SHP77 treated with DMSO at 0.1 percent for 48 hours (cell line): ENCODE results near the gene SLC25A51.

Experiments used
- DNase-seq: peaks from one replicate; lab custom pipeline; 2025; lab: John Stamatoyannopoulos, UW

Gene SLC25A51

GRCh38 chr9:37903647-37904444 lies at the start of gene SLC25A51:
TSS of gene SLC25A51 (minus strand) at chr9:37904127. CDS start at chr9:37888550, 15,577 bp downstream.
- peak; percentile 56 for DNase-seq

DNA sequence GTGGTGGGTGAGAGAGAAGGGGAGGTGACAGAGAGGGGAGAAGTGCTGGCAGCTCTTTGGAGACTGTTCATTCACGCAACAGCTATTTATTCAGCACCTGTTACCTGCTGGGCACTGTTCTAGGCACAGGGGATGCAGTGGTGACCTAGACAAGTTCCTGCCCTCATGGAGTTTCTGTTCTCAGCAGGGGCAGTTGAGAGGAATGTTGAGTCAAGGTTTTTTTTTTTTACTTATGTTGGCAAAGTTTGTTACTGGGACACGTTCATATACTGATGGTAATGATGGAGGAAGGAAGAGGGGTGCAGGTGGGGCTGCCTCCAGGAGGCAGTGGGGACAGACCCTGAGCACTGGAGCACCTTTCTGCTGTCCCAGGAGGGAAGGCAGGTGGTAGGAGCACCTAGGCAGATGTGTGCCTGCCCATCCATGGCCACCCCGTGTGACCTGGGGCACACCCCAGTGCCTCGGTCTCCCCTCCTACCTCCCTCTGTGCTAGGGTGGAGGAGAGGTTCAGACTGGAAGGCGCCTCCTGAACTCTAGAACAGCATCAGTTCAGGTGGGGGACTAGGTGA lies 49.4 kb upstream of the SLC25A51 start:
- no peak for DNase-seq

DNA sequence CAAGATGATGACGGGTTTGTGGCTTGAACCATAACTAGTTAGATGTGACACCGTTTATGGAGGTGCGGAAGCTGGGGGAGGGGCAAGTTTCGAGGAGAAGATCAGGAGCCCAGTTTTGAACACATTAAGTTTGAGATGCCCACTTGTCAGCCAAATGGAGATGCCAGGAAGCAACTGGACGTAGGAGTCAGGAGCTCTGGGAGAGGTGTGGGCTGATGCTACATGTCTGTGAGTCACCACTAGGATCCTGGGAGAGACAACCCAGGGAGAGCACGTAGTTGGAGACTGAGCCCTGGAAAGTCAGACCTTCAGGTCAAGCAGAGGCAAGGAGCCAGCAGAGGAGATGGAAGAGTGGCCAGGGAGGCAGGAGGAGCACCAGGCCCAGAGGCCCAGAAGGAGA lies 48.8 kb upstream of the SLC25A51 start:
- DNase-seq: no peak

DNA sequence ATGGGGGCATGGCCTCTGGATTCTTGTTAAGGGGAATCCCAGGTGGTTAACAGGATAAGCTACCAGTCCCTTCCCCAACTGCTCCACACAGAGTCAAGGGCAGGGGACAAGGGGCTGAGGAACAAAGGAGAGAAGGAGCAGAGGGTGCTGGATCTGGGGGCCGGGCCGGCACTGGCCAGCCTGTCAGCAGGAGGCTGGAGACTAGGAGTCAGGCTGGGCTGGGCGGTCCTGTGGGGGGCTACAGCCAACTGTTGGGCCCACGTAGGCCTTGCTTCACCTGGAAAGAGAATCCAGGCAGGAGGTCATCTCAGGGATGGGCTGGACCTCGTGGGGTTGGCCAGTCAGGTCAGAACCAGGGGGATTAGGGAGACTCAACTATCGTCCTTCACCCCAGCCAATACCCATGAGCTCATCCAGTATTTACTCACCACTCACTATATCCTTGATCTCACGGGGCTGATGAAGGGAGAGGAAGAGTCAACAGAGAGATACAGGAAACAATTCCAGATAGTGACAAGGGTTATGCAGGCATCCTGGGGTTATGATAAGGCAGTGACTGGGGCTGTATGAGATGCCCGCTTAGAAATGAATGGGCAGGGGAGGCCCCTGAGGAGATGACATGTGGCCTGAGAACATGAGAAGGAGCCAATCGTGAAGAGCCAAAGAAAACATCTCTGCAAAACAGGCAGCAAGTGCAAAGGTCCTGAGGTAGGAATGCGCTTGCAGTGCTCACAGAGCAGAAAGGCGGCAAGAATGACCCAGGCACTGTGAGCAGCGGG lies 47.9 kb upstream of the SLC25A51 start:
- DNase-seq: no peak

DNA sequence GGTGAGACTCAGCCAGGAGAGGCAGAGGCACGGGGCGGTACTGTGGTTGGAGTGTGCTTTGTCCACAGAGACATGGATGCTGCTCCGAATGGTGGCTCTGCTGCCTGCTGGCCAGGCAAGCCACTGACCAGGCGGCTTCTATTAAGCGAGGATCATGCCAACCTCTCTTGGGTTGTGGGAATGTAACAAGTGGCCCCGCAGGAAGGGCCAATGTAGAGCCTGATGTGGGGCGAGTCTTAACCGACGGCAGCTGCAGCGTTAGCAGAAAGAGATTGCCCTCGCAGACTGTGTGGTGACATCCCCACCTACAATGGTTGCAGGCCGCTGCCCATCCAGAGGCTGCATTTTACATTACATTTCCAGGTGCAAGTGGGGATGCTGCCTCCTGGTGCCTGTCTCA lies 46.6 kb upstream of the SLC25A51 start:
- no peak for DNase-seq

DNA sequence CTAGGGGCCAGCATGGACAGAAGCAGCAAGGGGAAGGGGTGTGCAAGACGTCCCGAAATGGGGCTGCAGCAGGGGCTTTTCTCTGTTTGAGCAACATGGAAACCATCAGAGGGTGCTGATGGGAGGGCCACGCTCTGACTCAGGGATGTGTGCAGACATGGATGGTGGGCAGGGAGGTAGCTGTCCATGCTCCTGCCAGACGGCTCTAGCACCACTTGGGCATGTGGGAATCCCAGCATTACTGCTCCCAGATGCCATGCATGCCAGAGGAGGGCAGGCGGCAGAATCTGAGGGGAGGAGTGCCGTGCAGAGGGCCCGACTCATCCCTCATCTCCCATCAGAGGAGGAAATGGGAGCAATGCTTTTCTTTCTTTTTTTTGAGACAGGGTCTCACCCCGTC lies 45.6 kb upstream of the SLC25A51 start:
- no peak for DNase-seq

DNA sequence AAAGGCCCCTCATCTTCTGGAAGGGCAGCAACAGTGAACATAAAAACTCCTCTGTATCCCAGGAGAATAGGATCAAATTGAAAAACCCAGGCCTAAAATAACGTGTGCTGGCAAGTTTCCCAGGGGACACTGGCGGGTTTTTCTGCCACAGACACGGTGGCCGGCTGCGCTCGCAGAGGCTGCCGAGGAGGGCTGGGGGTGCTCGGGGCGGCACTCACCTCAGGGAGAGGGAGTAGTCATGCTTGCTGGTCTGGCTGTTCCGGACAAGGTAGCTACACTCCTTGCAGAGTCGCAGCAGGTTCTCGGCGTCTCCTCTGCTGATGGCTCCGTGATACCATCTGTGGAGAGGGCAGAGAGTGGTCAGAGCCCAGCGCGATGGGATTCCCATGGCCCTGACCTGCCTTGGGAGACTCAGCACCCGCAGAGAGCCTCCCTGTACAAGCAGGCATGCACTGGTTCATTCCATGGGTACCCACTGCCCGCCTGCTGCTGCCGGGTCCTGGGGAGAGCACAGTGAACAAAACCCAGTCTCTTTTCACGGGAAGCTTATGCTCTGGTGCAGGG lies 44.6 kb upstream of the SLC25A51 start:
- no peak for DNase-seq

GRCh38 chr9:37947977-37948376 lies 44.0 kb upstream of the SLC25A51 start:
- DNase-seq: no peak

DNA sequence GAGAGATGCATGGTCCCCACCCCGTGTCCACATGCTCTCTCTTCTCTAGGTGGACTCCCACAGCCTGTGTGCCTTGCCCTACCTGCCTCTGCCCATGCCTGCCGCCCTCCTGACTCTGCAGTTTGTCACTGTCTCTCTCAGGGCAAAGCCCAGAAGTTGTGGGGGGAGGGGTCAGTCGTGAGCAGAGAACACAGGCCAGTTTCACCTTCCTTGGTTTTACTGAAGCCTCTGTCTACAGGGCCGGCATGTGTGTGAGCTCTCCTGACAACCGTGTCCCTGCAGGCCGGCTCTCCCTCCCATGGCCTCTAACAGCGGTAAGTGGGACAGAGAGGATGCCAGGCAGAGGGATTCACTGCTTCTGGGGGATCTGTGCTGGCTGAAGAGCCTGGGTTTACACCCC lies 43.5 kb upstream of the SLC25A51 start:
- no peak for DNase-seq

DNA sequence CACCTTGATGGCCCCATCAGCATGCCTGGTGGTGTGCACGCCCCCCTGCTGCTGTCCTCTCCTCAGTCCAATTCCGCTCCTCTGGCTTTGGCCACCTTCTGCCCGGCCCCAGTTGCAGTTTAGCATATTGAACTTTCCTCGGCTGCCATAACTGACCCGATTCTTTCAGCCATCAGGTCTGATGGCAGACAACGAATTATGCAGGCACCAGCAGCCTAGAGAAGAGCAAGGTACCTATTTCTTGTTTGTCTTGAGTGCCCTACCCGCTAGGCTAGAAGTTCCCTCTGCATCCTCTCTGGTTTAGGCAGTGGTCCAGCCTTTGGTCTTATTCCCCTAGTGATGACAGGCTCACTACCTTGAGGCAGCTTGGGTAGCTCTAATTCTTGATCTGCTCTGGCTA lies 43.0 kb upstream of the SLC25A51 start:
- DNase-seq: no peak

DNA sequence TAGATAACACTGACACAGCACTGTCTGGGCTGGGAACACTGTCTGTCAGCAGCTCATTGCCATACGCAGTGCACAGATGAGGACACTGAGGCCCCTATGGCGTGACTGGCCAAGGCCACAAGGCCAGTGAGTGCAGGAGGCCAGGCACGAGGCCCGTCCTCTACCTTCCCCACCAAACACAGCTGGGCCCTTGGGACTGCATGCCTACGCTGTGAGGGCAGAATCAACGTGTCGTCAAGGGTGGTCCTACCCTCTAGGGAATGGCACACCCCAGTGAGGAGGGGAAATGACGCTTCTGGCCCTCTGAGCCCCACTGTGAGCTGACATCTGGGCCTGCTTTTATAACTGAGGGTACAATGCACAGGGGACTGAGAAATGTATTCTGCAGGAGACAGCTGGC lies 42.1 kb upstream of the SLC25A51 start:
- no peak for DNase-seq

- DNase-seq: no peak
Measured at GRCh38 chr9:37944671-37945481, 40.9 kb upstream of the SLC25A51 start.

- DNase-seq: no peak
Measured at GRCh38 chr9:37944266-37944650, 40.3 kb upstream of the SLC25A51 start.

DNA sequence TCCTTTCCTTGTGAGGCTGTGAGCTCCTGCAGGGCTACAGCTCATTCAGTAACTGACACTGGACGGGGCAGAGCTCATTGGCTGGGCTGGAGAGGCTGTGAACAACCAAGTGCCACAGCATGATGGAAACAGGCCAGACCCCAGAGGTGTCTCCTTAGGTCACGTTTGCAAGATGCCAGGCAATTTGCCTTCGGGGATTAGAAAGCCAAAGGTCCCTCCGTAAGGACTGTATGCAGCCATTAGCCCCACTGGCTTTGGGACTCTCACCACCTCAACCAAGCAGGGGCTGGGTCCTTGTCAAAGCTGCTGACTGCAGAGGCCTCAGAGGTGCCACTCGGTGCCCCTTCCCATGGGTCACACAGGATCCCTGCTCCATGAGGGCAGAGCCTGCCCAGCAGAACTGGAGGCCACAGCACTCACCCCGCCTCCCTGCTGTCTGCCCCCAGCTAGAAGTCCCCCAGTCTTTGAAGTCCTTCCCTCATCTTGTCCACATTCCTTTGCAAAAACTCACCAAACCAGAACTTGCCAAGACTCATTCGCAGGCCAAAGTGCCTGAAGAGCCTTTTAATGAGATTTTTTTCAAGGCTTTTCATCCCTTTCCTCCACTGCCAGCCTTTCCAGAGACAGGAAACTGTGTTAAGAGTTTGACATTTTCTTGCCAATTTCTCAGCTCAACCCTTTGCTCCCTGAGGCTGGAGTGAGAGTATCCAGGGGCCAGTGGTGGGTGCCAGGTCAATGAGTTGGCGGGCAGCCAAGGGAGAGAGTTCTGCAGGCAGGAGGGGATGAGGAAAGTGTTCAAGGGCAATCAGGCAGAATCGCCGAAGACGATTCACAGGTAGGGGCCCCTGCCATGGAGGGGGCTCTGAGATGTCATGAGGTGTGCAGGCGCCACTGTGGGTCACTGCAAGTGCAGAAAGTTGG lies 39.7 kb upstream of the SLC25A51 start:
- DNase-seq: no peak

DNA sequence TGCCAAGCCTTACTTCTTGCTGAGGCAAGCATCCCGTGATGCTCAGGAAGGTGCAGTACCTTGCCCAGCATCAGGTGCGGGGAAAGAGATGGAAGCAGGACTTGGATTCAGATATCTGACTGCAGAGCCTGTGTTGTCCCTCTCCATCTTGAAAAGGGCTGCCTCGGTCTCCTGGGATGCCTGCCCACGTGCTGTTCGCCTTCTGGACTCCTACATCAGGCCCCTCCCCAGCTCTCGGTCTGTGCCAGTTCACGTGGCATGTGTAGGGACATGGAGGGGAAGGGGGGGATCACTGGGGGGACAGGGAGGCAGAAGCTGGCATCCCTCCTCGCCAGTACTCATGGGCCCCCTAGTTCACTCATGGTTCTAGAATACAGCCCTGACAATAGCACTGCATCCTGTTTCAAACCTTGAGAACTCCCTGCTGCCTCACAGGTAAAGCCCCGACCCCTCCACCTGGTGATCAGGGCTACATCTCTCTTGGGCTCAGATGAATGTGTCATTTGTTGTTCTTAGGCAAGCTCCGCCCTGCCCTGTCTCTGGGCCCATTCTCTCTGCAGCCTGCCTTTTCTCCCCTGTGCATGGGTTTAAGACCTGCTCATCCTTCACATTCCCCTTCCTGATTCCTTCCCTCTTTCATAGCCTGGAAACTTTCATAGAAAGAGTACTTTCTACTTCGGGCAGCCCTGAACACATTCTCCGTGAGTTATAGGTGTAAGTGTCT lies 38.9 kb upstream of the SLC25A51 start:
- no peak for DNase-seq

DNA sequence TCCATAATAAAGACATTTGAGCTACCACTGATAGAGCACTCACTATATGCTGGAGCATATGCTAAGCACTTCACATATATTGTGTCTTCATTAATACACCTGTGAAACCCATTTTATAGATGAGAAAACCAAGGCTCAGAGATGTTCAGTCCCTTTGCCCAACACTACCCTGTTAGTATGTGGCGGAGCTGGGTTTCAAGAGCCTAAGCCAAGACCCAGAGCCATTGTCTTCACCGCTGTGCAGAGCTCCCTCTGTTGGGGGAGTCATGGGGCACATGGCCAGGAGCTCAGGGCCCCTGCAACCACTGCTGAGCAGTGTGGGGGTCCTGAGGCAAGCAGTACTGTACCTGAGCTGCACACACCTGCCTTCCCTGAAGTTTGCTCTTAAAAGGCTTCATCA lies 37.3 kb upstream of the SLC25A51 start:
- DNase-seq: no peak

DNA sequence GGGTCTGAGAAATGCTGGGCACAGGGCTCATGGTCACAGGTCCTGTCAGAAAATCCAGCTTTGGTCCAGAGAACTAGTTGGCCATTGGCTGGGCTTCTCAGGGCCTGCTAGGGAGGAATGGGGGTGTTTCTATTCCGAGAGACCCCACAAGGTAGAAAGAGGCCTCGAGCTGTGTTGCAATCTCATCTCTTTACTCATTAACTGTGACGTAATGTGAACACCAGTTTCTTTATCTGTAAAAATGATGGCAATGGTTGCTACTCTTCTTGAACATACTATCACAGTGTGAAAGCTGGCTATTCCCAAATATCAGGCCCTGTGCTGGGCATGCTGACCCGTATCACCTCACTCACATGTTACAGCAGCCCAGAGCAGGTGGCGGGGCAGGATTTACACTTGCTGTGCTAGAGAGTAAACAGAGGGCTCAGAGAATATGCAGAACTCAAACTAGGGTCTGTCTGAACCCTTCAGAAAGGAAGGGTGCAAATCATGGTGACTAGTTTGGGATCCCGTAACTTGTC lies 35.7 kb upstream of the SLC25A51 start:
- DNase-seq: no peak

- DNase-seq: no peak
Measured at GRCh38 chr9:37938121-37938891, 34.4 kb upstream of the SLC25A51 start.

GRCh38 chr9:37937366-37937765 lies 33.4 kb upstream of the SLC25A51 start:
- no peak for DNase-seq
